Endothelial cell of umbilical vein (primary cell): ENCODE data around the gene GUF1. TPM values are rescaled to one million over a fixed set of nuclear protein-coding genes. Genes with fewer than 3 reads are reported as not detected.

Experiments used
- BruUV-seq: library from RNA; stranded (reverse); fragments of 400-500 nt; replicated peaks from 2 replicates; lab custom pipeline; 2021; lab: Mats Ljungman, UMichigan
- CTCF ChIA-PET: fragments of 300-600, 350-600 bp; sonication (Branson Sonifier 250); formaldehyde crosslinking; loops from one replicate; lab custom pipeline; 2021; ENCODE audit warnings: antibody characterized with exemption, inconsistent platforms; lab: Charles Lee
- POLR2A ChIA-PET: fragments of 300-600, 350-600 bp; sonication (Branson Sonifier 250); formaldehyde crosslinking; loops from one replicate; lab custom pipeline; 2021; ENCODE audit warnings: antibody characterized with exemption, inconsistent platforms; lab: Charles Lee
- DNase-seq: peaks from one replicate; pipeline ENCODE4 v3.0.0-alpha.2; 2011; ENCODE audit warnings: low read depth, low spot score
- FAIRE-seq: peaks from 2 replicates; lab custom pipeline; 2011; peaks lifted over from hg19 to GRCh38; lab: Jason Lieb, UNC
- H2AFZ ChIP-seq: 2 replicates; pipeline ENCODE4 v1.6.0; 2012; ENCODE audit warnings: low read depth, low read length, control low read depth, inconsistent platforms
- H3K27ac ChIP-seq: 2 replicates; pipeline ENCODE4 v1.5.1; 2011; ENCODE audit warnings: low read depth, mild to moderate bottlenecking, control low read depth, low read length, moderate library complexity; ENCODE audit not compliant: insufficient read depth
- H3K27me3 ChIP-seq, 2 experiments: 2 replicates each; pipeline versions ENCODE4 v1.6.0 to v1.6.1; 2011; ENCODE audit warnings: low read length in 2 of 2, mixed read lengths in 1 of 2; ENCODE audit not compliant: control insufficient read depth in 2 of 2, insufficient read depth in 2 of 2
- H3K36me3 ChIP-seq, 2 experiments: 2 replicates in 1 of 2; 3 replicates in 1 of 2; pipeline ENCODE4 v1.5.1; 2011; ENCODE audit warnings: low read length in 2 of 2, mild to moderate bottlenecking in 1 of 2, moderate library complexity in 1 of 2; ENCODE audit not compliant: control insufficient read depth in 2 of 2, insufficient read depth in 2 of 2; ENCODE audit errors: extremely low read depth in 1 of 2
- H3K4me1 ChIP-seq: 3 replicates; pipeline ENCODE4 v1.5.1; 2011; ENCODE audit warnings: mild to moderate bottlenecking, low read length; ENCODE audit not compliant: control insufficient read depth, insufficient read depth; ENCODE audit errors: extremely low read depth
- H3K4me2 ChIP-seq: 2 replicates; pipeline ENCODE4 v1.6.1; 2011; ENCODE audit warnings: low read length, control low read depth, mixed read lengths; ENCODE audit not compliant: insufficient read depth
- H3K4me3 ChIP-seq, 3 experiments: fragments of 200-600 bp in 1 of 3; sonication (generic), shearing (Covaris generic) in 1 of 3; replicated peaks in 1 of 3; 2 replicates each; pipeline ENCODE4 v1.5.1; 2011 to 2016; ENCODE audit warnings: control low read depth in 3 of 3, low read length in 3 of 3, mild to moderate bottlenecking in 2 of 3, inconsistent platforms in 1 of 3, low read depth in 1 of 3, moderate library complexity in 1 of 3; ENCODE audit not compliant: insufficient read depth in 1 of 3
- H3K79me2 ChIP-seq: 2 replicates; pipeline ENCODE4 v1.6.0; 2012; ENCODE audit warnings: low read length, inconsistent platforms; ENCODE audit not compliant: control insufficient read depth, insufficient read depth
- H3K9ac ChIP-seq: replicated peaks from 2 replicates; pipeline ENCODE3; 2011; ENCODE audit warnings: low read length, control low read depth; ENCODE audit not compliant: insufficient read depth; ENCODE audit errors: extremely low read depth
- H3K9me1 ChIP-seq: replicated peaks from 3 replicates; pipeline ENCODE4 v1.6.0; 2011; ENCODE audit warnings: mild to moderate bottlenecking, low read length; ENCODE audit not compliant: control insufficient read depth, insufficient read depth; ENCODE audit errors: extremely low read depth
- H3K9me3 ChIP-seq: replicated peaks from 2 replicates; pipeline ENCODE4 v1.5.1; 2012; ENCODE audit warnings: low read length, inconsistent platforms; ENCODE audit not compliant: control insufficient read depth, insufficient read depth
- H4K20me1 ChIP-seq: replicated peaks from 2 replicates; pipeline ENCODE3; 2011; ENCODE audit warnings: mild to moderate bottlenecking, low read length; ENCODE audit not compliant: control insufficient read depth, insufficient read depth; ENCODE audit errors: extremely low read depth
- EZH2 ChIP-seq: IDR thresholded peaks from 2 replicates; pipeline ENCODE4 v1.6.1; 2012; ENCODE audit warnings: borderline replicate concordance, low read depth, mild to moderate bottlenecking, moderate library complexity, low read length, inconsistent platforms; ENCODE audit not compliant: severe bottlenecking
- FOS ChIP-seq: IDR thresholded peaks from 2 replicates; pipeline ENCODE4 v1.6.1; 2011; ENCODE audit warnings: mild to moderate bottlenecking, low read length, moderate library complexity, borderline replicate concordance; ENCODE audit not compliant: insufficient read depth
- GATA2 ChIP-seq: IDR thresholded peaks from 2 replicates; pipeline ENCODE4 v1.7.0; 2011; ENCODE audit warnings: low read depth, mild to moderate bottlenecking, moderate library complexity, mixed read lengths, low read length; ENCODE audit not compliant: insufficient read length, insufficient read depth
- MYC ChIP-seq: IDR thresholded peaks from one replicate; pipeline ENCODE4 v1.6.1; 2011; ENCODE audit warnings: mild to moderate bottlenecking, low read depth, low read length
- POLR2A ChIP-seq: IDR thresholded peaks from 2 replicates; pipeline ENCODE4 v1.6.1; 2012; ENCODE audit warnings: low read depth, mild to moderate bottlenecking, control low read depth, low read length
- POLR2AphosphoS5 ChIP-seq: IDR thresholded peaks from 2 replicates; pipeline ENCODE4 v1.6.1; 2012; ENCODE audit warnings: low read depth, mild to moderate bottlenecking, control low read depth, low read length, moderate library complexity; ENCODE audit not compliant: insufficient read depth
- dilution Hi-C: fragments of 300-500 bp; cut with MboI; formaldehyde crosslinking; loops from one replicate; pipeline ENCODE4 v1.15.0; 2019; ENCODE audit warnings: low sequenced_read_pairs; ENCODE audit not compliant: extremely low pct_ligation_motif_present
- intact Hi-C: fragments of 100-400 bp; cut with micrococcal nuclease; formaldehyde crosslinking; loops from one replicate; pipeline ENCODE4 v1.10.0; 2022
- polyA plus RNA-seq, 4 experiments: library from polyadenylated mRNA; depleted of rRNA in 3 of 4; stranded (reverse) in 3 of 4; unstranded in 1 of 4; fragments of >200 nt; gene quantifications; 2 replicates each; pipeline versions ENCODE4 v1.2.1 to v1.2.3, GENCODE V29; 2011 to 2012; ENCODE audit warnings: missing spikeins in 1 of 4
- total RNA-seq: library from RNA; stranded (reverse); gene quantifications from 2 replicates; pipeline ENCODE4 v1.2.3, GENCODE V29; 2021
- TF ChIP-seq, protein P1 (sequence below), 2 donors: IDR thresholded peaks; 1 replicate in 1 of 2; 2 replicates in 1 of 2; pipeline ENCODE4 v1.5.1; 2011; ENCODE audit warnings: low read length in 2 of 2, mild to moderate bottlenecking in 2 of 2, moderate library complexity in 2 of 2, control low read depth in 1 of 2, inconsistent platforms in 1 of 2, low read depth in 1 of 2; ENCODE audit not compliant: insufficient read depth in 1 of 2; ENCODE audit errors: extremely low read depth in 1 of 2
- TF ChIP-seq, protein P2 (sequence below): IDR thresholded peaks from 2 replicates; pipeline ENCODE4 v1.6.1; 2011; ENCODE audit not compliant: insufficient read depth, insufficient read length

Gene GUF1
- total and polyA plus RNA-seq, 2 donors (not counting 3 experiments of a cell fraction or from before 2014, with no cell fraction given): 5.4 to 19.9 TPM

- ChIA-PET POLR2A (no interaction called here), CTCF (no interaction called here)
- Histone ChIP-seq H3K4me1 (peaks cover 3% of the 10 kb centered on the region), H3K36me3 (no peaks in the 10 kb centered on the region), H3K27ac (no peak overlapping the region), H3K4me2 (no peak overlapping the region), H3K79me2 (peaks cover 29% of the 10 kb centered on the region), H3K9me3 (no peaks in the 10 kb centered on the region), H4K20me1 (peaks cover 3% of the 10 kb centered on the region), H3K9me1 (no peaks in the 10 kb centered on the region), H2AFZ (no peak overlapping the region), H3K9ac (no peak overlapping the region), H3K4me3 (no peak overlapping the region), H3K27me3 (no peaks in the 10 kb centered on the region)
- dilution Hi-C loops: no loop called here
- intact Hi-C loops: loop anchor here (10.0 kb wide), 1 partner anchor 276 kb away; the partner anchor contains the start of gene KCTD8
- no peak for DNase-seq
- BruUV-seq: no TSS peak
- no peak for TF ChIP-seq POLR2A
- TF ChIP-seq, protein P1, sequence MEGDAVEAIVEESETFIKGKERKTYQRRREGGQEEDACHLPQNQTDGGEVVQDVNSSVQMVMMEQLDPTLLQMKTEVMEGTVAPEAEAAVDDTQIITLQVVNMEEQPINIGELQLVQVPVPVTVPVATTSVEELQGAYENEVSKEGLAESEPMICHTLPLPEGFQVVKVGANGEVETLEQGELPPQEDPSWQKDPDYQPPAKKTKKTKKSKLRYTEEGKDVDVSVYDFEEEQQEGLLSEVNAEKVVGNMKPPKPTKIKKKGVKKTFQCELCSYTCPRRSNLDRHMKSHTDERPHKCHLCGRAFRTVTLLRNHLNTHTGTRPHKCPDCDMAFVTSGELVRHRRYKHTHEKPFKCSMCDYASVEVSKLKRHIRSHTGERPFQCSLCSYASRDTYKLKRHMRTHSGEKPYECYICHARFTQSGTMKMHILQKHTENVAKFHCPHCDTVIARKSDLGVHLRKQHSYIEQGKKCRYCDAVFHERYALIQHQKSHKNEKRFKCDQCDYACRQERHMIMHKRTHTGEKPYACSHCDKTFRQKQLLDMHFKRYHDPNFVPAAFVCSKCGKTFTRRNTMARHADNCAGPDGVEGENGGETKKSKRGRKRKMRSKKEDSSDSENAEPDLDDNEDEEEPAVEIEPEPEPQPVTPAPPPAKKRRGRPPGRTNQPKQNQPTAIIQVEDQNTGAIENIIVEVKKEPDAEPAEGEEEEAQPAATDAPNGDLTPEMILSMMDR (IDR thresholded peaks at IDR 0.05; ENCODE audit: extremely low read depth in 1 of 2, insufficient read depth in 1 of 2, low read depth in 1 of 2, low read length in 2 of 2): no peak
- no peak for TF ChIP-seq FOS
- no peak for TF ChIP-seq MYC
- TF ChIP-seq, protein P2, sequence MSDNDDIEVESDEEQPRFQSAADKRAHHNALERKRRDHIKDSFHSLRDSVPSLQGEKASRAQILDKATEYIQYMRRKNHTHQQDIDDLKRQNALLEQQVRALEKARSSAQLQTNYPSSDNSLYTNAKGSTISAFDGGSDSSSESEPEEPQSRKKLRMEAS: no peak
- no peak for TF ChIP-seq EZH2
- TF ChIP-seq GATA2: no peak
- TF ChIP-seq POLR2AphosphoS5: no peak
- FAIRE-seq: no peak
Measured at GRCh38 chr4:44720371-44720770, 42.2 kb downstream of the GUF1 start.
